IPS-18c (cell line): ENCODE measurements around the gene CDK9.
"Not testable (repeated sequence)": the region's sequence is repeated elsewhere in the genome, so short reads cannot be mapped to it uniquely, and the experiment has no call there.

ENCODE experiments used
- H3K4me3 ChIP-seq: 2 replicates; pipeline ENCODE4 v1.7.0; 2013; ENCODE audit warnings: low read depth, mild to moderate bottlenecking, low read length, moderate library complexity; ENCODE audit not compliant: insufficient read depth
- H3K9me3 ChIP-seq: one replicate; pipeline ENCODE4 v1.6.1; 2013; ENCODE audit warnings: mild to moderate bottlenecking, low read length, moderate library complexity; ENCODE audit not compliant: control insufficient read depth, insufficient read depth

CDK9 gene

GRCh38 chr9:127756233-127756632 lies 29.6 kb upstream of the CDK9 start:
- no peak overlapping the region for H3K4me3 ChIP-seq
- no peaks in the 10 kb centered on the region for H3K9me3 ChIP-seq

- H3K9me3 ChIP-seq, H3K4me3 ChIP-seq: not testable (repeated sequence)
Observed at GRCh38 chr9:127756776-127757175, 29.1 kb upstream of the CDK9 start.

GRCh38 chr9:127758843-127759242 lies 27.0 kb upstream of the CDK9 start:
- no peak overlapping the region for H3K4me3 ChIP-seq
- no peaks in the 10 kb centered on the region for H3K9me3 ChIP-seq

- Histone ChIP-seq H3K9me3 (no peaks in the 10 kb centered on the region), H3K4me3 (no peak overlapping the region)
Observed at GRCh38 chr9:127761061-127761460, 24.8 kb upstream of the CDK9 start.

GRCh38 chr9:127761491-127761956 lies 24.3 kb upstream of the CDK9 start:
- Histone ChIP-seq H3K4me3 (no peak overlapping the region), H3K9me3 (no peaks in the 10 kb centered on the region)

GRCh38 chr9:127762111-127762676 lies 23.6 kb upstream of the CDK9 start:
- Histone ChIP-seq H3K9me3 (no peaks in the 10 kb centered on the region), H3K4me3 (no peak overlapping the region)

- no peaks in the 10 kb centered on the region for H3K9me3 ChIP-seq
- H3K4me3 ChIP-seq, result no peak overlapping the region
Observed at GRCh38 chr9:127763918-127764384, 21.9 kb upstream of the CDK9 start.

GRCh38 chr9:127765418-127765817 lies 20.4 kb upstream of the CDK9 start:
- H3K9me3 ChIP-seq, result no peaks in the 10 kb centered on the region
- no peak overlapping the region for H3K4me3 ChIP-seq

GRCh38 chr9:127767410-127767809 lies 18.4 kb upstream of the CDK9 start:
- Histone ChIP-seq H3K9me3 (no peaks in the 10 kb centered on the region), H3K4me3 (no peak overlapping the region)

- no peak overlapping the region for H3K4me3 ChIP-seq
- H3K9me3 ChIP-seq, result no peaks in the 10 kb centered on the region
Observed at GRCh38 chr9:127767909-127768331, 17.9 kb upstream of the CDK9 start.

GRCh38 chr9:127768698-127769097 lies 17.1 kb upstream of the CDK9 start:
- Histone ChIP-seq H3K9me3 (peaks cover 2% of the 10 kb centered on the region), H3K4me3 (no peak overlapping the region)

GRCh38 chr9:127769101-127769500 lies 16.7 kb upstream of the CDK9 start:
- H3K9me3 ChIP-seq, result peaks cover 2% of the 10 kb centered on the region
- H3K4me3 ChIP-seq, result no peak overlapping the region

GRCh38 chr9:127769929-127770582 lies 15.8 kb upstream of the CDK9 start:
- H3K4me3 ChIP-seq, result peak overlapping the region; percentile 28
- peaks cover 2% of the 10 kb centered on the region for H3K9me3 ChIP-seq

- Histone ChIP-seq H3K9me3 (peaks cover 2% of the 10 kb centered on the region), H3K4me3 (peak overlapping the region; percentile 75; the same call in 1 of the 2 replicates)
Observed at GRCh38 chr9:127770583-127770904, 15.3 kb upstream of the CDK9 start.

GRCh38 chr9:127770905-127771569 lies 14.8 kb upstream of the CDK9 start:
- Histone ChIP-seq H3K4me3 (peak overlapping the region; percentile 75), H3K9me3 (peaks cover 2% of the 10 kb centered on the region)

- peaks cover 2% of the 10 kb centered on the region for H3K9me3 ChIP-seq
- H3K4me3 ChIP-seq, result peak overlapping the region; percentile 5; the same call in 1 of the 2 replicates
Observed at GRCh38 chr9:127771570-127772189, 14.2 kb upstream of the CDK9 start.

- Histone ChIP-seq H3K9me3 (peaks cover 2% of the 10 kb centered on the region), H3K4me3 (no peak overlapping the region)
Observed at GRCh38 chr9:127772603-127773002, 13.2 kb upstream of the CDK9 start.

- H3K4me3 ChIP-seq, result no peak overlapping the region
- H3K9me3 ChIP-seq, result peaks cover 2% of the 10 kb centered on the region
Observed at GRCh38 chr9:127773272-127773671, 12.6 kb upstream of the CDK9 start.
